ENCODE measurements around the gene PSPN. TPM values are rescaled to one million over a fixed set of nuclear protein-coding genes. Genes with fewer than 3 reads are reported as not detected.

PSPN gene
- total RNA-seq, 1 experiment from 2014 or later = 1.6 TPM

DNA sequence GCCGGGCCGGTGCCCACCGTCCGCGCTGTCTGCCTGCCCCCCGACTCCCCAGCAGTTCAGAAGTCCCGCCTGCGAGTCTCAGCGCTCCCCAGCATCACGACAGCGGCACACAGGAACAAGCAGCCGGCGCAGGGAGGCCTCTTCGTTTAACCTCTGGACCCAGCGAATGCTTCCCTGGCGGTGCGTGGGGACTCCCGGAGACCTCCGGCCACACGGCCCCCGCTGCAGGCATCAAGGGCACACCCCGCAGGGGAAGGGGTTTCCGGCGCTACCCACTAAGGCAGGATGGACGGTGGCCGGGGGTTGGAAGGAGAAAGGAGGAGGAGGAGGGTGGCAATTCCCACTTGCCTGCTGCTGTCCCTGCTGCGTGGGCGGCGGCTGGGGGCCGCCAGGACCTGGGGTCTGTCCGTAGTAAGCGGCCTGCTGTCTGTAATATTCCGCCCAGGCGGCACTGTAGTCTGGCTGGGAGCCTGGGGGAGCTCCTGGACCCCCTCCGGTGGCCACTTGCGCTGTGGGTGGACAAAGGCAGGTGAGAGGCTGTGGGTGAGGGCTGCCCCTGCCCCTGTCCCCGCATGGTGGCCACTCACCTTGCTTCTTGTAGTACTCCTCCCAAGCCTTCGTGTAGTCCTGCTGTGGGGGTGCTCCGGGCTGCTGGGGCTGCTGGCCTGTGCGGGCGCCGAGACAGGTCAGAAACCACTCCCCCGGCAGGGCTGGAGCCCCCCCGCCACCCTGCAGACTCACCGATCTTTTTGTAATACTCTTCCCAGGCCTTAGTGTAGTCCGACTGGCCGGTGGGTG lies 39.3 kb upstream of the PSPN start:
- no peaks in the 10 kb centered on the region for H3K9me3 ChIP-seq (ENCODE audit: control insufficient read depth, insufficient read depth, low read depth, low read length)
- no TSS peak for BruUV-seq (replicated peaks)
- H3K4me3 ChIP-seq (ENCODE audit: low read depth in 2 of 2, low read length in 2 of 2) = no peak overlapping the region
- CTCF ChIA-PET = no interaction called here
- POLR2A ChIA-PET = no interaction called here
- intact Hi-C loops (cut with micrococcal nuclease; ENCODE audit: unreplicated experiment) (no loop called here), in situ Hi-C loops (cut with HindIII; ENCODE audit: low pct_unique_long_range_greater_than_20kb, low sequenced_read_pairs) (no loop called here)
- DNase-seq (ENCODE audit: low read depth, low spot score) (no peak), ATAC-seq (no peak)
- no peaks in the 10 kb centered on the region for H3K27me3 ChIP-seq (ENCODE audit: control insufficient read depth, insufficient read depth, low read length)
- no peak overlapping the region for H3K27ac ChIP-seq (ENCODE audit: low read length)
- peaks cover 6% of the 10 kb centered on the region; the same call in 1 of the 2 replicates for H3K36me3 ChIP-seq (ENCODE audit: control insufficient read depth, insufficient read depth, low read length)
- H3K4me1 ChIP-seq (ENCODE audit: control insufficient read depth, insufficient read depth, low read length) = no peaks in the 10 kb centered on the region
- TF ChIP-seq, protein P1, sequence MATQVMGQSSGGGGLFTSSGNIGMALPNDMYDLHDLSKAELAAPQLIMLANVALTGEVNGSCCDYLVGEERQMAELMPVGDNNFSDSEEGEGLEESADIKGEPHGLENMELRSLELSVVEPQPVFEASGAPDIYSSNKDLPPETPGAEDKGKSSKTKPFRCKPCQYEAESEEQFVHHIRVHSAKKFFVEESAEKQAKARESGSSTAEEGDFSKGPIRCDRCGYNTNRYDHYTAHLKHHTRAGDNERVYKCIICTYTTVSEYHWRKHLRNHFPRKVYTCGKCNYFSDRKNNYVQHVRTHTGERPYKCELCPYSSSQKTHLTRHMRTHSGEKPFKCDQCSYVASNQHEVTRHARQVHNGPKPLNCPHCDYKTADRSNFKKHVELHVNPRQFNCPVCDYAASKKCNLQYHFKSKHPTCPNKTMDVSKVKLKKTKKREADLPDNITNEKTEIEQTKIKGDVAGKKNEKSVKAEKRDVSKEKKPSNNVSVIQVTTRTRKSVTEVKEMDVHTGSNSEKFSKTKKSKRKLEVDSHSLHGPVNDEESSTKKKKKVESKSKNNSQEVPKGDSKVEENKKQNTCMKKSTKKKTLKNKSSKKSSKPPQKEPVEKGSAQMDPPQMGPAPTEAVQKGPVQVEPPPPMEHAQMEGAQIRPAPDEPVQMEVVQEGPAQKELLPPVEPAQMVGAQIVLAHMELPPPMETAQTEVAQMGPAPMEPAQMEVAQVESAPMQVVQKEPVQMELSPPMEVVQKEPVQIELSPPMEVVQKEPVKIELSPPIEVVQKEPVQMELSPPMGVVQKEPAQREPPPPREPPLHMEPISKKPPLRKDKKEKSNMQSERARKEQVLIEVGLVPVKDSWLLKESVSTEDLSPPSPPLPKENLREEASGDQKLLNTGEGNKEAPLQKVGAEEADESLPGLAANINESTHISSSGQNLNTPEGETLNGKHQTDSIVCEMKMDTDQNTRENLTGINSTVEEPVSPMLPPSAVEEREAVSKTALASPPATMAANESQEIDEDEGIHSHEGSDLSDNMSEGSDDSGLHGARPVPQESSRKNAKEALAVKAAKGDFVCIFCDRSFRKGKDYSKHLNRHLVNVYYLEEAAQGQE (IDR thresholded peaks at IDR 0.05; ENCODE audit: insufficient read depth in 1 of 2, low read depth in 2 of 2, low read length in 1 of 2) = no peak
- TF ChIP-seq TCF7L2 (IDR thresholded peaks at IDR 0.05; ENCODE audit: low read depth, low read length) (no peak), POLR2AphosphoS5 (IDR thresholded peaks at IDR 0.05; ENCODE audit: low read depth, low read length) (no peak), SIN3A (IDR thresholded peaks at IDR 0.05; ENCODE audit: borderline replicate concordance, insufficient read depth, low read depth, low read length) (no peak)
- TF ChIP-seq, protein P2, sequence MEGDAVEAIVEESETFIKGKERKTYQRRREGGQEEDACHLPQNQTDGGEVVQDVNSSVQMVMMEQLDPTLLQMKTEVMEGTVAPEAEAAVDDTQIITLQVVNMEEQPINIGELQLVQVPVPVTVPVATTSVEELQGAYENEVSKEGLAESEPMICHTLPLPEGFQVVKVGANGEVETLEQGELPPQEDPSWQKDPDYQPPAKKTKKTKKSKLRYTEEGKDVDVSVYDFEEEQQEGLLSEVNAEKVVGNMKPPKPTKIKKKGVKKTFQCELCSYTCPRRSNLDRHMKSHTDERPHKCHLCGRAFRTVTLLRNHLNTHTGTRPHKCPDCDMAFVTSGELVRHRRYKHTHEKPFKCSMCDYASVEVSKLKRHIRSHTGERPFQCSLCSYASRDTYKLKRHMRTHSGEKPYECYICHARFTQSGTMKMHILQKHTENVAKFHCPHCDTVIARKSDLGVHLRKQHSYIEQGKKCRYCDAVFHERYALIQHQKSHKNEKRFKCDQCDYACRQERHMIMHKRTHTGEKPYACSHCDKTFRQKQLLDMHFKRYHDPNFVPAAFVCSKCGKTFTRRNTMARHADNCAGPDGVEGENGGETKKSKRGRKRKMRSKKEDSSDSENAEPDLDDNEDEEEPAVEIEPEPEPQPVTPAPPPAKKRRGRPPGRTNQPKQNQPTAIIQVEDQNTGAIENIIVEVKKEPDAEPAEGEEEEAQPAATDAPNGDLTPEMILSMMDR (IDR thresholded peaks at IDR 0.05) = no peak

DNA sequence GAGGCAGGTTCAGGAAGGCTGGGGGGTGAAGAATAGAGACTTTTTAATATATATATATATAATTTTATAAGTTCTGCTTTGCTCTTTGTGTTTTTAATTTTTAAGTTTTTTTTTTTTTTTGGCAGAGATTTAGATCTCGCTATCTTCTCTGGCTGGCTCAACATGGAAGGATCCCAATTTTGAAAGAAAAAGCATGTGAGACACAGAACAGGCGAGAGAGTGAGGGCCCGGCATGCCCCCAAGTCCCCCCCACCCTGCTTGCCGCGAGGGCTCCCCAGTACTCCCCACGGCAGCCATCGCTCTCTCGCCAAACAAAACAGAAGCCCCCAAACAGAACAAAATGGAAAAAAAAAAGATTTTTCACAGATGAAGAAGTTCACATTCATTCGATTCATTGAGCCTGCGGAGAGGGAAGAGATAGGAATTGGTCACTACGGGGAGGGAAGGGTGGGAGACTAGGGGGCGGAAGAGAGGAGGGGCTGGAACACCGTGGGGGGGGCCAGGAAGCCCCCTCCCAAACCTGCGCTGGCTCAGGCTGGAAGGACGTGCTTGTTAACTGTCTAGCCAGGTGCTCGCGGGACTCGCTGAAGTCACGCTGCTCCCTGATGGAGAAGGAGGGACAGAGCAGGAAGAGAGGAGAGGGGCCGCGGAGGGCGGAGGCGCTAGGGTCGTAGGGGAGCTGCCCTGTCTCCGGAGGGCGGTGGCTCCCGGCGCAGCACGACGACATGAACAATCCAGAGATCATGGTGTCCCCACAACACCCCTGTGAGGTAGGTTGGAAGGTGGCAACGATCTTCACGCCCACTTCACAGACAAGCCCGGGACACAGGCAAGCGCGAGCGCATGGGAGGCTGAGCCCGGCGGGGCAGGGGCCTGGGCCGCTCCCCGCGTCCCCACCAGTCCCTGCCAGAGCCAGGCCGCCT lies 38.2 kb upstream of the PSPN start:
- TF ChIP-seq, protein P2 (IDR thresholded peaks at IDR 0.05) = no peak
- TF ChIP-seq POLR2AphosphoS5 (IDR thresholded peaks at IDR 0.05; ENCODE audit: low read depth, low read length) = no peak
- TF ChIP-seq, protein P1 (IDR thresholded peaks at IDR 0.05; ENCODE audit: insufficient read depth in 1 of 2, low read depth in 2 of 2, low read length in 1 of 2) = no peak
- TF ChIP-seq TCF7L2 (IDR thresholded peaks at IDR 0.05; ENCODE audit: low read depth, low read length) = no peak
- no peak for TF ChIP-seq SIN3A (IDR thresholded peaks at IDR 0.05; ENCODE audit: borderline replicate concordance, insufficient read depth, low read depth, low read length)
- no peak for DNase-seq (ENCODE audit: low read depth, low spot score)
- no peaks in the 10 kb centered on the region for H3K9me3 ChIP-seq (ENCODE audit: control insufficient read depth, insufficient read depth, low read depth, low read length)
- in situ Hi-C loops (cut with HindIII; ENCODE audit: low pct_unique_long_range_greater_than_20kb, low sequenced_read_pairs) = no loop called here
- peaks cover 6% of the 10 kb centered on the region; the same call in 1 of the 2 replicates for H3K36me3 ChIP-seq (ENCODE audit: control insufficient read depth, insufficient read depth, low read length)
- no peak overlapping the region for H3K27ac ChIP-seq (ENCODE audit: low read length)
- H3K27me3 ChIP-seq (ENCODE audit: control insufficient read depth, insufficient read depth, low read length) = no peaks in the 10 kb centered on the region
- ATAC-seq = no peak
- intact Hi-C loops (cut with micrococcal nuclease; ENCODE audit: unreplicated experiment) = no loop called here
- ChIA-PET POLR2A (no interaction called here), CTCF (no interaction called here)
- no peak overlapping the region for H3K4me3 ChIP-seq (ENCODE audit: low read depth in 2 of 2, low read length in 2 of 2)
- H3K4me1 ChIP-seq (ENCODE audit: control insufficient read depth, insufficient read depth, low read length) = no peaks in the 10 kb centered on the region
- BruUV-seq (replicated peaks) = TSS peak; percentile 82

Measured in Panc1 (cell line).